Measurements from ENCODE around the gene PEF1. TPM values are rescaled to one million over a fixed set of nuclear protein-coding genes. Genes with fewer than 3 reads are reported as not detected.

The PEF1 gene
- total RNA-seq, 1 donor from 2014 or later, result 64.0 TPM

DNA sequence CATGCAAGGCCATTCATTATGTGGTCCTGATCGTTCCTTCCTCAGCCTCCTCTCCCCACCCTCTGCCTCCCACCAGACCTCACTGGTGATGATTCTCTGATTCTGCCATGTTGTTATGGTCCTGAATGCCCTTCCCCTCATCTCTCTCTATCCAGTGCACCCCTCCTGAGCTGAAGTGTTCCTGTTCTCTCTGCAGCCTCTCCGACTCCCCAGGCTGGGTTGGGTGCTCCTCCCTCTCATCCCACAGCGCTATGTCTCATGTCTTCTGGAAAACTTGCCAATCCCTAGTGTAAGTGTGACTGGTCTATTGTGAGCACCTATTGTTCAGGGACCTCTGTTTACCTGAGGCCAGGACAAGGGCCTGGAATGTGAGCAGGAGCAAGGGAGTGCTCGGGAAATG lies 11.1 kb upstream of the PEF1 start:
- H3K9me3 Mint-ChIP-seq, result no peaks in the 10 kb centered on the region
- no peaks in the 10 kb centered on the region for H3K36me3 Mint-ChIP-seq (ENCODE audit: low read depth)
- H3K27ac Mint-ChIP-seq, result no peak overlapping the region
- no peaks in the 10 kb centered on the region for H3K4me1 Mint-ChIP-seq
- intact Hi-C loops (cut with micrococcal nuclease), result no loop called here
- DNase-seq, result no peak
- H3K4me3 Mint-ChIP-seq, result no peak overlapping the region
- peaks cover 5% of the 10 kb centered on the region for H3K27me3 Mint-ChIP-seq

DNA sequence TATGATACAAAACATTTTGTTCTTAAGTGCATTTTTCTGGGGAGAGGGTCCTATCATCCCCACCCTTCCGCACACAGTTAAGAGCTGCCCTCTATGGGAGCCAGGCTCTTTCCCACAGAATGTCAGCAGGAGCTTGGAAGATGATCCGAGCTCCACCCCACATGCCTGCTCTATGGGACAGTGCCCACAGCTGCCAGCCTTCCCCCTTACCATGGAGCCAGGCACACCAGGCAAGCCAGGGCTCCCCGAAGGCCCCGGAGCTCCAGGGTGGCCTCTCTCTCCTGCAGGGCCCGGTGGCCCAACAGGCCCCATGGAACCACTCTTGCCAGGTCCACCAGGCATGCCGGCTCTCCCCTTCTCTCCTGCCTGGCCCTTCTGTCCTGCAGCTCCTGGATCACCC lies 10.4 kb upstream of the PEF1 start:
- peaks cover 7% of the 10 kb centered on the region for H3K27me3 Mint-ChIP-seq
- no peak for DNase-seq
- H3K36me3 Mint-ChIP-seq (ENCODE audit: low read depth), result no peaks in the 10 kb centered on the region
- H3K9me3 Mint-ChIP-seq, result no peaks in the 10 kb centered on the region
- no peak overlapping the region for H3K4me3 Mint-ChIP-seq
- intact Hi-C loops (cut with micrococcal nuclease), result no loop called here
- H3K4me1 Mint-ChIP-seq, result no peaks in the 10 kb centered on the region
- no peak overlapping the region for H3K27ac Mint-ChIP-seq

- Mint-ChIP-seq H3K36me3 (ENCODE audit: low read depth) (no peaks in the 10 kb centered on the region), H3K27ac (no peak overlapping the region), H3K4me3 (no peak overlapping the region), H3K4me1 (no peaks in the 10 kb centered on the region), H3K9me3 (no peaks in the 10 kb centered on the region), H3K27me3 (peaks cover 7% of the 10 kb centered on the region)
- intact Hi-C loops (cut with micrococcal nuclease), result no loop called here
- no peak for DNase-seq
These were observed 9.7 kb upstream of the PEF1 start for GRCh38 chr1:31654474-31654776.

- DNase-seq, result no peak
- H3K4me1 Mint-ChIP-seq, result no peaks in the 10 kb centered on the region
- H3K27me3 Mint-ChIP-seq, result peaks cover 7% of the 10 kb centered on the region
- H3K9me3 Mint-ChIP-seq, result no peaks in the 10 kb centered on the region
- intact Hi-C loops (cut with micrococcal nuclease), result no loop called here
- H3K27ac Mint-ChIP-seq, result no peak overlapping the region
- no peaks in the 10 kb centered on the region for H3K36me3 Mint-ChIP-seq (ENCODE audit: low read depth)
- no peak overlapping the region for H3K4me3 Mint-ChIP-seq
These were observed 9.2 kb upstream of the PEF1 start for GRCh38 chr1:31653717-31654473.

DNA sequence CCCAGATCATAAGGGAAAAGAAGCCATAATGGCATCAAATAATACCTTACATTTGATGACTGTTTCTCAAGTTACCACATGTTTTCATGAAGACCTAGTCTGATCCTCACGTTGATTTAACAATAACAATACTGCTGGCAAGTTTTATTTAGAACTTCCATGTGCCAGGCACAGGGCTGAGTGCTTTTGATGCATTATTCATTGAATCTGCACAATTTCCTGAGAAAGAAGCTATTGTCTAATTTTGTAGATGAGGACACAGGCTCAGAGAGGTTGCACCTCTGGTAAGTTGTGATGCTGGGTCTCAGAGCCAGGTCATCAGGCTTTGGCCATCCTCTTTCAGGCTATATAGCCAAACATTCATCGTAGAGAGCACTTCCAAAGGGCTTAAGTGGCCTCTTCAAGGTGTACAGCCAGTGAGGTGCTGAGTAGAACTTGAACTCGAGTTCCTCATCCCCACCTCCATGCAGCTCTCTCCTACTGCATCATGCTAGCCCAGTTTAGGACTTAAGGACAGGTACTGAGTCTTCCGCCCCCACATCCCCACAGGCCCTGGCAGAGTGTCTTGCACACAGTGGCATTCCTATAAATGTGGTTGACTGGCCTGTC lies 8.3 kb upstream of the PEF1 start:
- no peaks in the 10 kb centered on the region for H3K36me3 Mint-ChIP-seq (ENCODE audit: low read depth)
- no peak overlapping the region for H3K27ac Mint-ChIP-seq
- no peaks in the 10 kb centered on the region for H3K4me1 Mint-ChIP-seq
- DNase-seq, result no peak
- peaks cover 7% of the 10 kb centered on the region for H3K27me3 Mint-ChIP-seq
- no peak overlapping the region for H3K4me3 Mint-ChIP-seq
- H3K9me3 Mint-ChIP-seq, result no peaks in the 10 kb centered on the region
- intact Hi-C loops (cut with micrococcal nuclease), result no loop called here

- H3K4me3 Mint-ChIP-seq, result no peak overlapping the region
- H3K4me1 Mint-ChIP-seq, result no peaks in the 10 kb centered on the region
- intact Hi-C loops (cut with micrococcal nuclease), result no loop called here
- H3K27me3 Mint-ChIP-seq, result peaks cover 7% of the 10 kb centered on the region
- H3K27ac Mint-ChIP-seq, result no peak overlapping the region
- DNase-seq, result no peak
- no peaks in the 10 kb centered on the region for H3K9me3 Mint-ChIP-seq
- no peaks in the 10 kb centered on the region for H3K36me3 Mint-ChIP-seq (ENCODE audit: low read depth)
These were observed 7.1 kb upstream of the PEF1 start for GRCh38 chr1:31651766-31652165.

GRCh38 chr1:31651089-31651420 lies 6.4 kb upstream of the PEF1 start:
- peaks cover 1% of the 10 kb centered on the region for H3K36me3 Mint-ChIP-seq (ENCODE audit: low read depth)
- intact Hi-C loops (cut with micrococcal nuclease), result no loop called here
- H3K9me3 Mint-ChIP-seq, result no peaks in the 10 kb centered on the region
- H3K4me3 Mint-ChIP-seq, result no peak overlapping the region
- DNase-seq, result no peak
- peaks cover 7% of the 10 kb centered on the region for H3K27me3 Mint-ChIP-seq
- H3K4me1 Mint-ChIP-seq, result peaks cover 2% of the 10 kb centered on the region
- no peak overlapping the region for H3K27ac Mint-ChIP-seq

DNA sequence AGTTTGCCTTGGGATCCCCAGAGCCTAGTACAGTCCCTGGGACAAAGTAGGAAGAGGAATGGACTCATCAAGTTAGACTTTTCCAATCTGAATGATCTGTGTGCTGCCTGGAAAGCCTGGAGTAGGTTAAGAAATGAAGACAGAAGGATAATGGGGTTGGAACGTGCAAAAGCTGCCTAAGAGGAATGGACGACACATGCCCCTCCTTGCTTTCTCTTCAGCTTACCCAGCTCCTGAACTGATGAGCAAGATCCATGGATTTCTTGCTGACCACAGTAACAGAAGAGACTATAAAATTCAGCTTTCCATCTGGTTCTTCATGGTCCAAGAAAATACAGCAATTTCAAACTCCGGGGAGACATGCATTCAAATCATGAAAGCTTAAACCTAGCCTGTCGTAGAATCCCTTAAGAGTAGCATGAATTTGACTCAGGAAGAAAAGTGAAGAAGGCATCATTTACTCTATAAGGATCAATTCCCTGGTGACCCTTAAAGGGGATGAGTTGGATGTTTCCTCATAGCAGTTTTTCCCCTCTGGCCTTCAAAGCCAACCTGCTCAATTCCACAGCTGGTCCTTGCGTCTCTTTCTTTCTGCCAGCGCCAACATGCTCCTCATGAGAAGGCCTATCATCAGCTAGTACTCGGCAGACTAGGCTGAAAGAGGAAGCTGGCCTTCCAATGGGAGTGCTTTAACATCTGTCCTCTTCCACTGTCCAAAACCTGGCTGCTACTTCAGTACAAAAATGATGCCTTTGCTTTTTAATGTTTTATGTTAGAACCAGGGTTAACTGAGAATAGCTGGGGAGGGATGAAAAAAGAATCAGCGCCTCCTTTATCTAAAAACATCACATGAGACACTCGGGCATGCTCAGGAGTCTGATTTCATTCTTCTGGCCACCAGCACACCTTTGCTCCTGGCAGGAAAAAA lies 5.7 kb upstream of the PEF1 start:
- Mint-ChIP-seq H3K4me1 (peaks cover 7% of the 10 kb centered on the region), H3K27ac (no peak overlapping the region), H3K4me3 (no peak overlapping the region), H3K36me3 (ENCODE audit: low read depth) (peaks cover 1% of the 10 kb centered on the region), H3K27me3 (peaks cover 4% of the 10 kb centered on the region), H3K9me3 (no peaks in the 10 kb centered on the region)
- DNase-seq, result no peak
- intact Hi-C loops (cut with micrococcal nuclease), result no loop called here

DNA sequence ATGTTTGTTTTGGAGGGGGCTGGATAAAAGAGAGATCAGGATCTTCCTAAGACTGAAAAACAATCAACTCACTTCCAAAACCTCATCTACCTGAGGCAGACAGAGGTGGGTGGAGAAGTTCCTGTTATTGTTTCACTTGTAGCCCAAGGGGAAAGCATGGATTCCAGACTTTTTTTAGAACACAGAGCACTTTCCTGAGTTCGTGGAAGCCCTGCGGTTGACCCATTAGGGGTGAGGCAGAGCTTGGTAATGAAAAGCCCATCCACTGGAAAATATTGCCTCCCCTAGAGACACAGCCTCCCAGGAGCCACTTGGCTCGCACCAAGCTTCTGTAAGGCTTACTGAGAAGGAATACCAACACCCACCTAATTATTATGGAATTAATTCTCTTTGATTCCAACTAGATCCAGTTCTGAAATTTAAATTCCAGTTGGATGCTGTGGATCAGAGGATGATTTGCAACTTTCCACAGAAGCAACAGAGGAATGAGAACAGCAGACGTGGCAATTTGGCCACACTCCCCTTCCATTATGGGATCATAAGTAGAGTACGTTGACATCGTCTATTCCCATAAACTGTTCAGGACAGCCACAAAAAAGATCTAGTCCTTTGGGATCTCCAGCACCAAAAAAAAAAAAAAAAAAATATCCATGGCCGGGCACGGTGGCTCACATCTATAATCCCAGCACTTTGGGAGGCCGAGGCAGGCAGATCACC lies 4.1 kb upstream of the PEF1 start:
- H3K9me3 Mint-ChIP-seq, result no peaks in the 10 kb centered on the region
- peaks cover 14% of the 10 kb centered on the region for H3K4me1 Mint-ChIP-seq
- DNase-seq, result no peak
- no peak overlapping the region for H3K4me3 Mint-ChIP-seq
- intact Hi-C loops (cut with micrococcal nuclease), result no loop called here
- peaks cover 4% of the 10 kb centered on the region for H3K27me3 Mint-ChIP-seq
- no peak overlapping the region for H3K27ac Mint-ChIP-seq
- peaks cover 1% of the 10 kb centered on the region for H3K36me3 Mint-ChIP-seq (ENCODE audit: low read depth)

- H3K36me3 Mint-ChIP-seq (ENCODE audit: low read depth), result peaks cover 1% of the 10 kb centered on the region
- H3K4me1 Mint-ChIP-seq, result peaks cover 20% of the 10 kb centered on the region
- intact Hi-C loops (cut with micrococcal nuclease), result no loop called here
- no peak for DNase-seq
- H3K9me3 Mint-ChIP-seq, result no peaks in the 10 kb centered on the region
- no peak overlapping the region for H3K4me3 Mint-ChIP-seq
- peaks cover 4% of the 10 kb centered on the region for H3K27me3 Mint-ChIP-seq
- no peak overlapping the region for H3K27ac Mint-ChIP-seq
These were observed 3.5 kb upstream of the PEF1 start for GRCh38 chr1:31648190-31648589.

DNA sequence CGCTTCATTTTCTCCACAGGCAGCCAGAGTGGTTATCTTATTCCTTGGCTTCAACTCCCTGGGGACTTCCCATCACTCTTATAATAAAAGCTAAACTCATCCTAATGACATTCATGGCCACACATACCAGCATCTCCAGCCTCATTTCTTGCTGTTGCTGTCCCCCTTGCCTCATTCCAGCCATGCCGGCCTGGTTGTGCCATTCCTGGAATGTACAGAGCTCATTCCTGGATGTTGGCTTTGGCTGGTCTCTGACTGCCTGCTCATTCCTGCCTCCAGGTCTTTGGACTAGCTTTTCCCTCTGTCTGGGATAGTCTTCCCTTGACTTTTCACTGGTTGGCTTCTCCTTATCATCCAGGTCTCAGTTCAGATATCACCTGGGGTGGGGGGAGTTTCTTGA lies 2.4 kb upstream of the PEF1 start:
- intact Hi-C loops (cut with micrococcal nuclease), result no loop called here
- no peak overlapping the region for H3K27ac Mint-ChIP-seq

GRCh38 chr1:31646259-31646960 lies 1.7 kb upstream of the PEF1 start:
- Mint-ChIP-seq H3K27ac (peak overlapping the region; percentile 72), H3K36me3 (ENCODE audit: low read depth) (peaks cover 3% of the 10 kb centered on the region), H3K27me3 (peaks cover 4% of the 10 kb centered on the region), H3K4me3 (peak overlapping the region; percentile 97), H3K4me1 (peaks cover 20% of the 10 kb centered on the region), H3K9me3 (no peaks in the 10 kb centered on the region)
- intact Hi-C loops (cut with micrococcal nuclease), result no loop called here
- no peak for DNase-seq

More for the DNA sequence above, 2.4 kb upstream of the PEF1 start:
- peak overlapping the region; percentile 18 for H3K4me3 Mint-ChIP-seq
- no peaks in the 10 kb centered on the region for H3K9me3 Mint-ChIP-seq
- DNase-seq, result no peak
- H3K36me3 Mint-ChIP-seq (ENCODE audit: low read depth), result peaks cover 1% of the 10 kb centered on the region
- H3K4me1 Mint-ChIP-seq, result peaks cover 20% of the 10 kb centered on the region
- peaks cover 4% of the 10 kb centered on the region for H3K27me3 Mint-ChIP-seq

DNA sequence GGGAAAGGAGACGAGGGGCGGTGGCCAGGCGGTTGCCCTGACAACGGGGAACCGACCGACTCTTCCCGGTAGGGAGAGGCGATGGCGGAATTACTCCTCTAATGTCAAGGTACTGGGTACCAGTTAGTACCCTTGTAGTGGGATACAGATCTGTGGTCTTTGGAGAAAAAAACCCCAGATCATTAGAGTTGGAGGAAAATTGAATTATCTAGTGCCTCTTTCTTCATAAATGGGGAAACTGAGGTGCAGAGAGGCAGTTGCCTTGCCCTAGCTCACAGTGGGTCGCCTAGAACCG lies 545 bp upstream of the PEF1 start:
- intact Hi-C loops (cut with micrococcal nuclease), result loop anchor here (1.0 kb wide), 2 partner anchors 144 to 349 kb away; partner anchors contain the start of gene SNRNP40
- peak overlapping the region; percentile 97 for H3K4me3 Mint-ChIP-seq
- peaks cover 3% of the 10 kb centered on the region for H3K36me3 Mint-ChIP-seq (ENCODE audit: low read depth)
- peak overlapping the region; percentile 100 for H3K27ac Mint-ChIP-seq
- H3K27me3 Mint-ChIP-seq, result peaks cover 1% of the 10 kb centered on the region
- peaks cover 20% of the 10 kb centered on the region for H3K4me1 Mint-ChIP-seq
- no peak for DNase-seq
- H3K9me3 Mint-ChIP-seq, result no peaks in the 10 kb centered on the region

Measured in activated CD4-positive, alpha-beta T cell treated with anti-CD3 and anti-CD28 coated beads, Interleukin-2, amount 10 ng/mL, durations not matched to agents 24 days and 14 days (primary cell).